ENCODE measurements around the gene DDX56.

Gene DDX56

DNA sequence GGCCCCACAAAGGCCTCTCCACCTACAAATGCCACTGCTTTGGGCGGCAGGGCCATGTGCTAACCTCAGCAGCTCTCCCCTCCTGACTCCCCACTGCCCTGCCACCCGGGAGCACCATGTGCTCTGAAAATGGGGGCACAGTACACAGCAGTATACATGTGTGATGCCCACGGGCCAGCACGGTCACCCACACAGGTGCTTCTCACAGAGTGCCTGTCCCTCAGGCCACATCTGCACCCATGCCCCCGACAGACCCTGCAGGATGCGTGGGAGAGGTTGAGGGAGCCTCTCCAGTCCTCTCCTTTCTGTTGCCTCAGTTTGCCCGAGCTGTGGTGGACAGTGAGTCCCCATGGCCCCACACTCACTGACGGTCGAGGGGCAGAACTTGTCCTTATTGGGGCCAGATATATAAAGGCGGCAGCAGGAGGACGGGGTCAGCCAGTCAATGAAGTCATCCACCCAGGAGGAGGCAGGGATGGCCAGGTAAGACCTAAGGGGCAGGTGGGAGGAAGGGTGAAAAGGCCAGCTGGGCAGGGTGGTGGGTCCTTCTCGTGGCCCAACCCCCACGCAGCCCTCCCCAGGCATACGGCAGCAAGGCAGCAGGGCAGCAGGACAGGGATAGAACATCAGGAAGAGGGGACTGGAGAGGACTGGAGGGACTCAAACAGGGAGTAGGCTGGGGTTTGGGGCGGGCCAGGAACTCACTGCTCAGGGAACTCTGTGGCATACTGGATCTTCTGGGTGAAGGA lies 52.2 kb downstream of the DDX56 start:
- TF ChIP-seq, protein P1, sequence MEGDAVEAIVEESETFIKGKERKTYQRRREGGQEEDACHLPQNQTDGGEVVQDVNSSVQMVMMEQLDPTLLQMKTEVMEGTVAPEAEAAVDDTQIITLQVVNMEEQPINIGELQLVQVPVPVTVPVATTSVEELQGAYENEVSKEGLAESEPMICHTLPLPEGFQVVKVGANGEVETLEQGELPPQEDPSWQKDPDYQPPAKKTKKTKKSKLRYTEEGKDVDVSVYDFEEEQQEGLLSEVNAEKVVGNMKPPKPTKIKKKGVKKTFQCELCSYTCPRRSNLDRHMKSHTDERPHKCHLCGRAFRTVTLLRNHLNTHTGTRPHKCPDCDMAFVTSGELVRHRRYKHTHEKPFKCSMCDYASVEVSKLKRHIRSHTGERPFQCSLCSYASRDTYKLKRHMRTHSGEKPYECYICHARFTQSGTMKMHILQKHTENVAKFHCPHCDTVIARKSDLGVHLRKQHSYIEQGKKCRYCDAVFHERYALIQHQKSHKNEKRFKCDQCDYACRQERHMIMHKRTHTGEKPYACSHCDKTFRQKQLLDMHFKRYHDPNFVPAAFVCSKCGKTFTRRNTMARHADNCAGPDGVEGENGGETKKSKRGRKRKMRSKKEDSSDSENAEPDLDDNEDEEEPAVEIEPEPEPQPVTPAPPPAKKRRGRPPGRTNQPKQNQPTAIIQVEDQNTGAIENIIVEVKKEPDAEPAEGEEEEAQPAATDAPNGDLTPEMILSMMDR (IDR thresholded peaks at IDR 0.05): no peak
- Mint-ChIP-seq H3K36me3 (ENCODE audit: low read depth) (peaks cover 15% of the 10 kb centered on the region), H3K27me3 (ENCODE audit: low read depth, poor library complexity) (peaks cover 10% of the 10 kb centered on the region), H3K4me1 (no peaks in the 10 kb centered on the region), H3K4me3 (no peak overlapping the region), H3K9me3 (peaks cover 27% of the 10 kb centered on the region), H3K27ac (no peak overlapping the region)
- no peak for DNase-seq

- Mint-ChIP-seq H3K9me3 (peaks cover 20% of the 10 kb centered on the region), H3K4me1 (no peaks in the 10 kb centered on the region), H3K27ac (no peak overlapping the region), H3K4me3 (no peak overlapping the region), H3K27me3 (ENCODE audit: low read depth, poor library complexity) (peaks cover 14% of the 10 kb centered on the region), H3K36me3 (ENCODE audit: low read depth) (peaks cover 11% of the 10 kb centered on the region)
- no peak for DNase-seq
- TF ChIP-seq, protein P1 (IDR thresholded peaks at IDR 0.05): no peak
Observed at GRCh38 chr7:44520574-44520973, 53.1 kb downstream of the DDX56 start.

- H3K27me3 Mint-ChIP-seq (ENCODE audit: low read depth, poor library complexity): peaks cover 14% of the 10 kb centered on the region
- no peak for DNase-seq
- peaks cover 6% of the 10 kb centered on the region for H3K36me3 Mint-ChIP-seq (ENCODE audit: low read depth)
- TF ChIP-seq, protein P1 (IDR thresholded peaks at IDR 0.05): no peak
- no peak overlapping the region for H3K4me3 Mint-ChIP-seq
- peaks cover 11% of the 10 kb centered on the region for H3K9me3 Mint-ChIP-seq
- H3K27ac Mint-ChIP-seq: no peak overlapping the region
- no peaks in the 10 kb centered on the region for H3K4me1 Mint-ChIP-seq
Observed at GRCh38 chr7:44519546-44519945, 54.2 kb downstream of the DDX56 start.

DNA sequence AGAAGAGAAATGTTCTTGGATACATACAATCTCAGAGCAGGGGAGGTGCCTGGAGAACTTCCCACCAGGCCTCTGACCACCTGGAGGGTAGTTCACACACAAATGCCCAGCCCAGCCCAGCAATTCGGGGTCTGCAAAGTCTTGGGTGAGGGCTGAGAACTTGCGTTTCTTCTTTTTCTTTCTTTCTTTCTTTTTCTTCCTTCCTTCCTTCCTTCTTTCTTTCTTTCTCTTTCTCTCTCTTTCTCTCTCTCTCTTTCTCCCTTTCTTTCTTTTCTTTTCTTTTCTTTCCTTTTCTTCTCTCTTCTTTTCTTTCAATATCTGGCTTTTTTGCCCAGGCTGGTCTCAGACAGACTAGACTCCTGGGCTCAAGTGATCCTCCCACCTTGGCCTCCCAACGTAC lies 54.9 kb downstream of the DDX56 start:
- peaks cover 3% of the 10 kb centered on the region for H3K9me3 Mint-ChIP-seq
- TF ChIP-seq, protein P1 (IDR thresholded peaks at IDR 0.05): no peak
- H3K27ac Mint-ChIP-seq: no peak overlapping the region
- peaks cover 10% of the 10 kb centered on the region for H3K27me3 Mint-ChIP-seq (ENCODE audit: low read depth, poor library complexity)
- peaks cover 1% of the 10 kb centered on the region for H3K36me3 Mint-ChIP-seq (ENCODE audit: low read depth)
- no peak overlapping the region for H3K4me3 Mint-ChIP-seq
- no peaks in the 10 kb centered on the region for H3K4me1 Mint-ChIP-seq
- DNase-seq: no peak

- H3K4me3 Mint-ChIP-seq: no peak overlapping the region
- TF ChIP-seq, protein P1 (IDR thresholded peaks at IDR 0.05): no peak
Observed at GRCh38 chr7:44517175-44517574, 56.5 kb downstream of the DDX56 start.

More at GRCh38 chr7:44517175-44517574, 56.5 kb downstream of the DDX56 start:
- Mint-ChIP-seq H3K36me3 (ENCODE audit: low read depth) (no peaks in the 10 kb centered on the region), H3K4me1 (no peaks in the 10 kb centered on the region), H3K27ac (no peak overlapping the region), H3K27me3 (ENCODE audit: low read depth, poor library complexity) (peaks cover 13% of the 10 kb centered on the region), H3K9me3 (no peaks in the 10 kb centered on the region)
- no peak for DNase-seq
